K562 (cell line): ENCODE measurements around the gene CAGE1. TPM values are rescaled to one million over a fixed set of nuclear protein-coding genes. Genes with fewer than 3 reads are reported as not detected.

Experiments
- ATAC-seq: fragments of 200-7000 bp; cut with Tn5 transposase; 3 replicates; pipeline ENCODE4 v1.9.1; 2020; ENCODE audit warnings: moderate library complexity
- BruUV-seq: library from RNA; stranded (reverse); fragments of 400-500 nt; replicated peaks from 2 replicates; lab custom pipeline; 2021; lab: Mats Ljungman, UMichigan
- CTCF ChIA-PET: fragments of 300-600 bp; formaldehyde crosslinking; extraction: SDS; loops from one replicate; lab custom pipeline; 2021; ENCODE audit warnings: low intra/inter-chr PET ratio; lab: Yijun Ruan, JAX
- POLR2A ChIA-PET: fragments of 300-600, 350-650 bp; sonication (Branson Sonifier 250); formaldehyde crosslinking; extraction: SDS; loops from one replicate; lab custom pipeline; 2021; ENCODE audit warnings: antibody characterized with exemption, inconsistent platforms; lab: Yijun Ruan, JAX
- DNase-seq, 4 experiments: peaks; one replicate each; pipeline versions ENCODE4 v3.0.0 to v3.0.0-alpha.2; 2011 to 2018; ENCODE audit warnings: low spot score in 3 of 4, mixed read lengths in 3 of 4; ENCODE audit errors: extremely low read depth in 1 of 4
- FAIRE-seq: peaks from 2 replicates; lab custom pipeline; 2011; peaks lifted over from hg19 to GRCh38; lab: Jason Lieb, UNC
- H2AFZ ChIP-seq: 2 replicates; pipeline ENCODE4 v1.6.0; 2011; ENCODE audit warnings: low read depth, low read length, control low read depth, inconsistent platforms
- H3K27ac ChIP-seq: fragments of 200-600 bp; 3 replicates; pipeline ENCODE4 v1.8.0; 2011; ENCODE audit warnings: low read depth, mild to moderate bottlenecking, control low read depth, inconsistent platforms, low read length, moderate library complexity, mixed read lengths; ENCODE audit errors: extremely low read depth
- H3K27me3 ChIP-seq, 2 experiments: fragments of 300-600 bp in 1 of 2; 2 replicates in 1 of 2; 3 replicates in 1 of 2; pipeline versions ENCODE4 v1.6.0 to v1.8.0; 2011; ENCODE audit warnings: inconsistent platforms in 2 of 2, low read length in 2 of 2, mild to moderate bottlenecking in 1 of 2, mixed read lengths in 1 of 2, moderate library complexity in 1 of 2; ENCODE audit not compliant: control insufficient read depth in 2 of 2, insufficient read depth in 2 of 2
- H3K36me3 ChIP-seq: fragments of 300-600 bp; 3 replicates; pipeline ENCODE4 v1.8.0; 2011; ENCODE audit warnings: mild to moderate bottlenecking, low read length, inconsistent platforms; ENCODE audit not compliant: control insufficient read depth, insufficient read depth
- H3K4me1 ChIP-seq, 2 experiments: fragments of 200-600 bp in 1 of 2; replicated peaks in 1 of 2; 2 replicates in 1 of 2; 3 replicates in 1 of 2; pipeline versions ENCODE4 v1.5.1 to v1.8.0; 2011; ENCODE audit warnings: inconsistent platforms in 2 of 2, low read length in 2 of 2, mild to moderate bottlenecking in 1 of 2, mixed read lengths in 1 of 2, moderate library complexity in 1 of 2; ENCODE audit not compliant: control insufficient read depth in 2 of 2, insufficient read depth in 2 of 2
- H3K4me2 ChIP-seq: 2 replicates; pipeline ENCODE4 v1.6.1; 2011; ENCODE audit warnings: low read length, control low read depth, inconsistent platforms, mixed read lengths; ENCODE audit not compliant: insufficient read depth
- H3K4me3 ChIP-seq: fragments of 200-600 bp; sonication (generic), shearing (Covaris generic); 2 replicates; pipeline ENCODE4 v1.5.1; 2016; ENCODE audit warnings: control low read depth, inconsistent platforms
- H3K79me2 ChIP-seq: fragments of 200-600 bp; 3 replicates; pipeline ENCODE4 v1.8.0; 2011; ENCODE audit warnings: low read length, inconsistent platforms; ENCODE audit not compliant: control insufficient read depth, insufficient read depth
- H3K9ac ChIP-seq, 2 experiments: 2 replicates each; pipeline versions ENCODE4 v1.6.0 to v1.6.1; 2011; ENCODE audit warnings: low read depth in 2 of 2, low read length in 2 of 2, control low read depth in 1 of 2, inconsistent platforms in 1 of 2, mild to moderate bottlenecking in 1 of 2, mixed read lengths in 1 of 2; ENCODE audit not compliant: insufficient read depth in 1 of 2
- H3K9me1 ChIP-seq: one replicate; pipeline ENCODE4 v1.6.0; 2011; ENCODE audit warnings: inconsistent platforms, mild to moderate bottlenecking, low read length, moderate library complexity; ENCODE audit not compliant: control insufficient read depth, insufficient read depth
- H3K9me3 ChIP-seq: replicated peaks from 2 replicates; pipeline ENCODE4 v1.5.1; 2011; ENCODE audit warnings: low read depth, low read length, inconsistent platforms; ENCODE audit not compliant: control insufficient read depth, insufficient read depth
- H4K20me1 ChIP-seq: replicated peaks from 2 replicates; pipeline ENCODE4 v1.6.1; 2011; ENCODE audit warnings: low read length, inconsistent platforms, mixed read lengths; ENCODE audit not compliant: control insufficient read depth, insufficient read depth
- ATF7 ChIP-seq: fragments of 450-650 bp; IDR thresholded peaks from 2 replicates; pipeline ENCODE4 v1.7.1; 2014; ENCODE audit warnings: mild to moderate bottlenecking, moderate library complexity
- FOXA3 ChIP-seq, 2 experiments: fragments of 450-650 bp in 1 of 2; sonication (generic) in 1 of 2; formaldehyde crosslinking; IDR thresholded peaks in 1 of 2; conservative IDR thresholded peaks in 1 of 2; 2 replicates each; pipeline versions ENCODE4 v1.4.0 to v1.8.0; 2020 to 2022; ENCODE audit warnings: mild to moderate bottlenecking in 2 of 2, missing genetic modification reagents in 1 of 2
- FOXJ3 ChIP-seq: sonication (generic); formaldehyde crosslinking; IDR thresholded peaks from 2 replicates; pipeline ENCODE4 v1.4.0; 2020; ENCODE audit warnings: mild to moderate bottlenecking, missing genetic modification reagents
- KDM1A ChIP-seq, 2 experiments: fragments of 450-650 bp; IDR thresholded peaks; 2 replicates each; pipeline ENCODE4 v1.6.1; 2016; ENCODE audit warnings: mild to moderate bottlenecking in 2 of 2
- MEF2A ChIP-seq: IDR thresholded peaks from 2 replicates; pipeline ENCODE4 v1.6.1; 2011; ENCODE audit warnings: low read depth, mild to moderate bottlenecking, low read length, moderate library complexity; ENCODE audit not compliant: control insufficient read depth
- POLR2A ChIP-seq: fragments of 450-650 bp; conservative IDR thresholded peaks from 2 replicates; pipeline ENCODE4 v1.6.1; 2016
- RBM14 ChIP-seq: fragments of 200-400 bp; formaldehyde crosslinking; IDR thresholded peaks from 2 replicates; pipeline ENCODE4 v1.6.1; 2018; ENCODE audit warnings: low read depth, mild to moderate bottlenecking, low read length, moderate library complexity, borderline replicate concordance; ENCODE audit not compliant: insufficient read depth
- U2AF2 ChIP-seq: fragments of 200-400 bp; formaldehyde crosslinking; optimal IDR thresholded peaks from 2 replicates; pipeline ENCODE3; 2017; ENCODE audit warnings: low read depth, mild to moderate bottlenecking, low read length
- YBX1 ChIP-seq: fragments of 450-650 bp; IDR thresholded peaks from 2 replicates; pipeline ENCODE4 v1.7.1; 2016; ENCODE audit warnings: mild to moderate bottlenecking
- ZC3H11A ChIP-seq: IDR thresholded peaks from 2 replicates; pipeline ENCODE4 v1.6.1; 2012; ENCODE audit warnings: low read depth, low read length, improper control_type of control experiment
- ZNF282 ChIP-seq: sonication (generic); formaldehyde crosslinking; IDR thresholded peaks from 2 replicates; pipeline ENCODE4 v1.8.1; 2023; ENCODE audit warnings: missing genetic modification reagents
- WGBS: fragments of 100-300 bp; shearing (Covaris generic); methylation state at CpG from one replicate; pipeline ENCODE4 v1.1.6; 2016; ENCODE audit warnings: low coverage, mixed read lengths; ENCODE audit not compliant: insufficient coverage; ENCODE audit errors: missing lambda C conversion rate; 5-methylcytosine and 5-hydroxymethylcytosine counted together
- in situ Hi-C: fragments of 300-500 bp; cut with MboI; formaldehyde crosslinking; loops from 4 replicates; pipeline ENCODE4 v1.15.0; 2018; ENCODE audit warnings: inconsistent platforms, mixed read lengths
- intact Hi-C: fragments of 100-400 bp; cut with micrococcal nuclease; formaldehyde crosslinking; loops from 2 replicates; pipeline ENCODE4 v1.14.2; 2022
- polyA plus RNA-seq, 8 experiments: library from polyadenylated mRNA; depleted of rRNA in 4 of 8; stranded (reverse) in 5 of 8; unstranded in 3 of 8; fragments of >200 nt; fragmentation: Nextera tagmentation in 2 of 8; fragmentation: Illumina TruSeq in 1 of 8; extraction: Ambion mirVana in 2 of 8; extraction: Trizol in 1 of 8; gene quantifications; 2 replicates each; pipeline versions ENCODE4 v1.2.1 to v1.2.3, GENCODE V29; 2011 to 2014; ENCODE audit warnings: inconsistent platforms in 1 of 8, missing spikeins in 1 of 8
- total RNA-seq, 7 experiments: library from RNA; depleted of rRNA in 6 of 7; stranded (reverse); fragments of >200 nt in 6 of 7; fragmentation: Illumina TruSeq in 2 of 7; extraction: Trizol in 2 of 7; gene quantifications; 2 replicates each; pipeline versions ENCODE4 v1.2.1 to v1.2.3, GENCODE V29; 2011 to 2021; ENCODE audit warnings: low replicate concordance in 1 of 7
- TF ChIP-seq, protein P1 (sequence below): fragments of 250-450 bp; sonication (Bioruptor Pico); IDR thresholded peaks from 2 replicates; pipeline ENCODE4 v1.5.0; 2020; ENCODE audit warnings: mild to moderate bottlenecking

CAGE1 gene
- total and polyA plus RNA-seq, 9 of the 15 experiments (the other 6 are each of a cell fraction or from before 2014, with no cell fraction given): 0.13 to 0.33 (median 0.18) TPM; not detected in 4

DNA sequence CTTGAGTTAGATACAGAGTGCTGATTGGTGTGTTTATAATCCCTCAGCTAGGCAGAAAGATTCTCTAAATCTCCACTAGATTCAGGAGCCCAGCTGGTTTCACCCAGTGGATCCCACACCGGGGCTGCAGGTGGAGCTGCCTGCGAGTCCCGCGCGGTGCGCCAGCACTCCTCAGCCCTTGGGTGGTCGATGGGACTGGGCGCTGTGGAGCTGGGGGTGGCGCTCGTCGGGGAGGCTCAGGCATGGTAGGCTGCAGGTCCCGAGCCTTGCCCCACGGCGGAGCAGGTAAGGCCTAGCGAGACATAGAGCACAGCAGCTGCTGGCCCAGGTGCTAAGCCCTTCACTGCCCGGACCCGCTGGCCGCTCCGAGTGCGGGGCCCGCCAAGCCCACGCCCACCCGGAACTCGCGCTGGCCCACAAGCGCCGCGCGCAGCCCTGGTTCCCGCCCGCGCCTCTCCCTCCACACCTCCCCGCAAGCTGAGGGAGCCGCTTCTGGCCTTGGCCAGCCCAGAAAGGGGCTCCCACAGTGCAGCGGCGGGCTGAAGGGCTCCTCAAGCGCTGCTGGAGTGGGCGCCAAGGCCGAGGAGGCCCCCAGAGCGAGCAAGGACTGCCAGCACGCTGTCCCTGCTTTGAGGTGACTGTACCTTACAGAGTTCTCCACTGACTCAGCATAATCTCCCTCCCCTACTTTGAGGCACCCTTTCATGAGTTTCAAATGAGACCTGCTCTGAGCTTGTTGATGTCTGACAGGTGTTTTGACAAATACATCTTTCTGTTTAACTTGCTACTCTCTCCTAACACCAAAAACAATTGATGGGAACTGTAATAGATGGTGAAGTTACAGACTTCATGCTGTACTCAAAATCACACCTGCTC is 72.6 kb downstream of the CAGE1 start (continued):
- TF ChIP-seq RBM14 (no peak), U2AF2 (no peak), MEF2A (no peak), KDM1A (IDR thresholded peaks at IDR 0.05) (no peak), YBX1 (no peak), ZC3H11A (no peak), FOXA3 (CRISPR knock-in tag; conservative IDR thresholded peaks at IDR 0.05 in 1 of 2, IDR thresholded peaks at IDR 0.05 in 1 of 2) (no peak), ZNF282 (CRISPR knock-in tag) (no peak), ATF7 (no peak), FOXJ3 (CRISPR knock-in tag) (no peak)

DNA sequence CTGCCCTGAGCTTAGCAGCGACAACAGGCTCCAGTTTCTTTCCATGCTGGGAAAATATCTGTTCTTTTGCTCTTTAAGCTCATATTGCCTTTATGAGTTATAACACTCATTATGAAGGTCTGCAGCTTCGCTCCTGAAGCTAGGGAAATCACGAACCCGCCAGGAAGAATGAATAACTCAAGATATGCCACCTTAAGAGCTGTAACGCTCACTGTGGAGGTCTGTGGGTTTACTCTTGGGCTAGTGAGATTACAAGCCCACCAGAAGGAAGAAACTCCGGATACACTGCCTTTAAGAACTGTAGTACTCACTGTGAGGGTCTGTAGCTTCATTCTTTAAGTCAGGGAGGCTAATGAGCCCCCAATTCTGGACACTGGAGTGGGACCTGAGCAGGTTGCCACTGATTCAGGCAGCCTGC is 73.6 kb downstream of the CAGE1 start:
- H3K9ac ChIP-seq: no peak overlapping the region

More for the DNA sequence above, 73.6 kb downstream of the CAGE1 start:
- TF ChIP-seq, protein P1, sequence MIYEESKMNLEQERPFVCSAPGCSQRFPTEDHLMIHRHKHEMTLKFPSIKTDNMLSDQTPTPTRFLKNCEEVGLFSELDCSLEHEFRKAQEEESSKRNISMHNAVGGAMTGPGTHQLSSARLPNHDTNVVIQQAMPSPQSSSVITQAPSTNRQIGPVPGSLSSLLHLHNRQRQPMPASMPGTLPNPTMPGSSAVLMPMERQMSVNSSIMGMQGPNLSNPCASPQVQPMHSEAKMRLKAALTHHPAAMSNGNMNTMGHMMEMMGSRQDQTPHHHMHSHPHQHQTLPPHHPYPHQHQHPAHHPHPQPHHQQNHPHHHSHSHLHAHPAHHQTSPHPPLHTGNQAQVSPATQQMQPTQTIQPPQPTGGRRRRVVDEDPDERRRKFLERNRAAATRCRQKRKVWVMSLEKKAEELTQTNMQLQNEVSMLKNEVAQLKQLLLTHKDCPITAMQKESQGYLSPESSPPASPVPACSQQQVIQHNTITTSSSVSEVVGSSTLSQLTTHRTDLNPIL (CRISPR knock-in tag): no peak
- peak; percentile 47; the same call in 1 of the 2 replicates for TF ChIP-seq POLR2A
- ATAC-seq: no peak
- Histone ChIP-seq H3K9me1 (no peaks in the 10 kb centered on the region), H3K4me1 (peaks cover 17 to 22% of the 10 kb centered on the region in 2 experiments; a peak in 4 of 5 replicates), H3K9me3 (peaks cover 3% of the 10 kb centered on the region; the same call in 1 of the 2 replicates), H2AFZ (peak overlapping the region; percentile 37), H3K36me3 (peaks cover 5% of the 10 kb centered on the region; the same call in 1 of the 3 replicates), H3K4me2 (no peak overlapping the region), H3K4me3 (no peak overlapping the region), H4K20me1 (no peaks in the 10 kb centered on the region; the same call in 1 of the 2 replicates), H3K79me2 (peaks cover 21% of the 10 kb centered on the region), H3K27ac (no peak overlapping the region), H3K27me3 (peaks cover 0 to 4% of the 10 kb centered on the region in 2 experiments; a peak in 1 of 5 replicates)
- 52% methylated on average over 6 of the region's 6 CpGs for WGBS
- no peak for DNase-seq
- intact Hi-C loops: no loop called here
- in situ Hi-C loops: no loop called here
- FAIRE-seq: no peak
- CTCF ChIA-PET: no interaction called here
- TSS peak; percentile 57 for BruUV-seq
- POLR2A ChIA-PET: interaction anchor here (0.7 to 1.9 kb wide), 7 partner anchors 8 to 25 kb away, joined by 3 to 5 read pairs (median 3); no protein-coding TSS in a partner anchor
